ENCODE measurements around the gene RPL27A.

RPL27A gene

GRCh38 chr11:8674859-8675258, 7.7 kb upstream of the RPL27A start:
- DNase-seq (ENCODE audit: low spot score), result no peak

- no peak for DNase-seq (ENCODE audit: low spot score)
These were observed 6.1 kb upstream of the RPL27A start for GRCh38 chr11:8676458-8676857.

GRCh38 chr11:8679006-8679405, 3.6 kb upstream of the RPL27A start:
- no peak for DNase-seq (ENCODE audit: low spot score)

- no peak for DNase-seq (ENCODE audit: low spot score)
These were observed 722 bp upstream of the RPL27A start for GRCh38 chr11:8681837-8682302.

- no peak for DNase-seq (ENCODE audit: low spot score)
These were observed 669 bp downstream of the RPL27A start for GRCh38 chr11:8683115-8683807.

- no peak for DNase-seq (ENCODE audit: low spot score)
These were observed 2.2 kb downstream of the RPL27A start for GRCh38 chr11:8684600-8685290.

GRCh38 chr11:8685306-8685705, 2.7 kb downstream of the RPL27A start:
- no peak for DNase-seq (ENCODE audit: low spot score)

- DNase-seq (ENCODE audit: low spot score), result no peak
These were observed 3.2 kb downstream of the RPL27A start for GRCh38 chr11:8685820-8686219.

GRCh38 chr11:8686325-8686724, 3.7 kb downstream of the RPL27A start:
- DNase-seq (ENCODE audit: low spot score), result no peak

- DNase-seq (ENCODE audit: low spot score), result peak; percentile 98
These were observed 6.1 kb downstream of the RPL27A start for GRCh38 chr11:8688414-8689362.

- DNase-seq (ENCODE audit: low spot score), result no peak
These were observed 7.2 kb downstream of the RPL27A start for GRCh38 chr11:8689726-8690255.

GRCh38 chr11:8690374-8691342, 8.1 kb downstream of the RPL27A start:
- DNase-seq (ENCODE audit: low spot score), result no peak

GRCh38 chr11:8691601-8692000, 9.0 kb downstream of the RPL27A start:
- DNase-seq (ENCODE audit: low spot score), result no peak

GRCh38 chr11:8692417-8692816, 9.8 kb downstream of the RPL27A start:
- no peak for DNase-seq (ENCODE audit: low spot score)

- no peak for DNase-seq (ENCODE audit: low spot score)
These were observed 10.5 kb downstream of the RPL27A start for GRCh38 chr11:8693010-8693551.

GRCh38 chr11:8693555-8693954, 11.0 kb downstream of the RPL27A start:
- DNase-seq (ENCODE audit: low spot score), result no peak

GRCh38 chr11:8694137-8694536, 11.5 kb downstream of the RPL27A start:
- no peak for DNase-seq (ENCODE audit: low spot score)

- DNase-seq (ENCODE audit: low spot score), result no peak
These were observed 14.5 kb downstream of the RPL27A start for GRCh38 chr11:8697054-8697453.

GRCh38 chr11:8698379-8698851, 15.8 kb downstream of the RPL27A start:
- no peak for DNase-seq (ENCODE audit: low spot score)

GRCh38 chr11:8698917-8699441, 16.4 kb downstream of the RPL27A start:
- no peak for DNase-seq (ENCODE audit: low spot score)
